CD4-positive, alpha-beta memory T cell (primary cell): Measurements from ENCODE around the gene ANO6. TPM values are rescaled to one million over a fixed set of nuclear protein-coding genes. Genes with fewer than 3 reads are reported as not detected.

Experiments used
- CTCF ChIA-PET: fragments of 350-600 bp; sonication (Branson Sonifier 250); formaldehyde crosslinking; loops from one replicate; lab custom pipeline; 2021; ENCODE audit warnings: inconsistent platforms; ENCODE audit not compliant: partially characterized antibody; lab: Charles Lee
- POLR2A ChIA-PET: fragments of 350-600 bp; sonication (Branson Sonifier 250); formaldehyde crosslinking; loops from one replicate; lab custom pipeline; 2021; ENCODE audit not compliant: partially characterized antibody; lab: Charles Lee
- DNase-seq, 5 donors: peaks; one replicate each; pipeline versions ENCODE4 v3.0.0 to v3.0.0-alpha.2; 2020 to 2022; ENCODE audit warnings: mixed read lengths in 1 of 5
- H3K27ac ChIP-seq: one replicate; pipeline ENCODE4 v1.7.0; 2013; ENCODE audit warnings: low read depth, low read length
- H3K27me3 ChIP-seq: 2 replicates; pipeline ENCODE4 v1.7.0; 2013; ENCODE audit warnings: mild to moderate bottlenecking, low read length, moderate library complexity; ENCODE audit not compliant: insufficient read depth
- H3K36me3 ChIP-seq: 2 replicates; pipeline ENCODE4 v1.7.0; 2013; ENCODE audit warnings: mild to moderate bottlenecking, low read length, moderate library complexity; ENCODE audit not compliant: insufficient read depth
- H3K4me1 ChIP-seq: 2 replicates; pipeline ENCODE4 v1.7.0; 2013; ENCODE audit warnings: mild to moderate bottlenecking, low read length, moderate library complexity; ENCODE audit not compliant: insufficient read depth
- H3K4me3 ChIP-seq, 2 donors: one replicate each; pipeline ENCODE4 v1.7.0; 2013; ENCODE audit warnings: low read length in 2 of 2, mild to moderate bottlenecking in 1 of 2
- H3K9me3 ChIP-seq, 2 donors: one replicate each; pipeline ENCODE4 v1.7.0; 2013; ENCODE audit warnings: low read length in 2 of 2, control low read depth in 1 of 2; ENCODE audit not compliant: control insufficient read depth in 1 of 2
- H3K27ac Mint-ChIP-seq, 7 donors: one replicate each; pipeline ENCODE4 v1.8.0; 2020 to 2021; ENCODE audit warnings: mixed read lengths in 7 of 7, mild to moderate bottlenecking in 6 of 7, inconsistent platforms in 3 of 7, moderate library complexity in 3 of 7
- H3K27me3 Mint-ChIP-seq, 2 donors: one replicate each; pipeline ENCODE4 v1.8.0; 2020 to 2021; ENCODE audit warnings: mixed read lengths in 2 of 2
- H3K36me3 Mint-ChIP-seq, 2 donors: one replicate each; pipeline ENCODE4 v1.8.0; 2020 to 2021; ENCODE audit warnings: mixed read lengths in 2 of 2, inconsistent platforms in 1 of 2, mild to moderate bottlenecking in 1 of 2
- H3K4me1 Mint-ChIP-seq, 4 donors: one replicate each; pipeline ENCODE4 v1.8.0; 2020 to 2021; ENCODE audit warnings: mixed read lengths in 4 of 4, mild to moderate bottlenecking in 1 of 4
- H3K4me3 Mint-ChIP-seq, 8 donors: one replicate each; pipeline ENCODE4 v1.8.0; 2020 to 2021; ENCODE audit warnings: mixed read lengths in 8 of 8, mild to moderate bottlenecking in 7 of 8, moderate library complexity in 6 of 8, inconsistent platforms in 3 of 8
- H3K9me3 Mint-ChIP-seq, 8 donors: one replicate each; pipeline ENCODE4 v1.8.0; 2020 to 2021; ENCODE audit warnings: mixed read lengths in 8 of 8, mild to moderate bottlenecking in 5 of 8, inconsistent platforms in 3 of 8, moderate library complexity in 1 of 8
- intact Hi-C: fragments of 100-400 bp; cut with micrococcal nuclease; formaldehyde crosslinking; loops from one replicate; pipeline ENCODE4 v1.15.1; 2023
- polyA plus RNA-seq, 2 donors: library from polyadenylated mRNA; unstranded; fragments of 300-500 nt; fragmentation: Illumina TruSeq; gene quantifications; one replicate each; pipeline ENCODE4 v1.2.3, GENCODE V29; 2021
- total RNA-seq, 2 experiments: library from RNA; stranded (reverse); gene quantifications; one replicate each; pipeline ENCODE4 v1.2.3, GENCODE V29; 2021

ANO6 gene
- total and polyA plus RNA-seq, 4 experiments from 2014 or later, result 25.3 to 36.5 (median 31.0) TPM

- CTCF ChIA-PET, result no interaction called here
- H3K4me1 ChIP-seq, result no peaks in the 10 kb centered on the region
- H3K27ac Mint-ChIP-seq, result no peak overlapping the region
- no peaks in the 10 kb centered on the region for H3K27me3 ChIP-seq
- H3K36me3 Mint-ChIP-seq, result peaks cover 4 to 15% of the 10 kb centered on the region in 2 donors
- DNase-seq, result no peak
- no peaks in the 10 kb centered on the region for H3K36me3 ChIP-seq
- no peak overlapping the region for H3K4me3 Mint-ChIP-seq
- H3K4me1 Mint-ChIP-seq, result peaks cover 4 to 12% (median 9%) of the 10 kb centered on the region in 4 donors
- H3K4me3 ChIP-seq, result no peak overlapping the region
- H3K27me3 Mint-ChIP-seq, result no peaks in the 10 kb centered on the region
- no peaks in the 10 kb centered on the region for H3K9me3 ChIP-seq
- no peak overlapping the region for H3K27ac ChIP-seq
- no peaks in the 10 kb centered on the region for H3K9me3 Mint-ChIP-seq
- POLR2A ChIA-PET, result no interaction called here
- intact Hi-C loops, result no loop called here
Observed at GRCh38 chr12:45292486-45293195, 76.7 kb downstream of the ANO6 start.

GRCh38 chr12:45294906-45295305 is 79.0 kb downstream of the ANO6 start:
- CTCF ChIA-PET, result no interaction called here
- Mint-ChIP-seq H3K9me3 (no peaks in the 10 kb centered on the region), H3K27ac (no peak overlapping the region), H3K4me1 (peaks cover 4 to 13% (median 8%) of the 10 kb centered on the region in 4 donors), H3K4me3 (no peak overlapping the region), H3K27me3 (no peaks in the 10 kb centered on the region), H3K36me3 (peaks cover 4 to 19% of the 10 kb centered on the region in 2 donors)
- Histone ChIP-seq H3K4me1 (no peaks in the 10 kb centered on the region), H3K9me3 (no peaks in the 10 kb centered on the region), H3K4me3 (no peak overlapping the region), H3K27me3 (no peaks in the 10 kb centered on the region), H3K36me3 (no peaks in the 10 kb centered on the region), H3K27ac (no peak overlapping the region)
- intact Hi-C loops, result no loop called here
- POLR2A ChIA-PET, result no interaction called here
- no peak for DNase-seq

GRCh38 chr12:45296046-45296586 is 80.2 kb downstream of the ANO6 start:
- H3K27ac Mint-ChIP-seq, result no peak overlapping the region
- intact Hi-C loops, result no loop called here
- Histone ChIP-seq H3K4me3 (no peak overlapping the region), H3K27me3 (no peaks in the 10 kb centered on the region), H3K36me3 (no peaks in the 10 kb centered on the region), H3K9me3 (no peaks in the 10 kb centered on the region), H3K27ac (no peak overlapping the region), H3K4me1 (no peaks in the 10 kb centered on the region)
- no peaks in the 10 kb centered on the region for H3K9me3 Mint-ChIP-seq
- H3K4me3 Mint-ChIP-seq, result no peak overlapping the region
- H3K4me1 Mint-ChIP-seq, result peaks cover 0 to 11% (median 9%) of the 10 kb centered on the region in 4 donors
- CTCF ChIA-PET, result no interaction called here
- no peak for DNase-seq
- H3K36me3 Mint-ChIP-seq, result peaks cover 4 to 15% of the 10 kb centered on the region in 2 donors
- H3K27me3 Mint-ChIP-seq, result no peaks in the 10 kb centered on the region
- POLR2A ChIA-PET, result no interaction called here

GRCh38 chr12:45298047-45298446 is 82.2 kb downstream of the ANO6 start:
- H3K27ac Mint-ChIP-seq, result no peak overlapping the region
- Histone ChIP-seq H3K27me3 (no peaks in the 10 kb centered on the region), H3K4me3 (no peak overlapping the region), H3K4me1 (no peaks in the 10 kb centered on the region), H3K9me3 (no peaks in the 10 kb centered on the region), H3K36me3 (no peaks in the 10 kb centered on the region), H3K27ac (no peak overlapping the region)
- no peaks in the 10 kb centered on the region for H3K9me3 Mint-ChIP-seq
- CTCF ChIA-PET, result no interaction called here
- H3K4me1 Mint-ChIP-seq, result peaks cover 0 to 12% (median 7%) of the 10 kb centered on the region in 4 donors
- no peaks in the 10 kb centered on the region for H3K27me3 Mint-ChIP-seq
- H3K4me3 Mint-ChIP-seq, result no peak overlapping the region
- peaks cover 5 to 14% of the 10 kb centered on the region in 2 donors for H3K36me3 Mint-ChIP-seq
- intact Hi-C loops, result no loop called here
- POLR2A ChIA-PET, result no interaction called here
- DNase-seq, result no peak

- POLR2A ChIA-PET, result no interaction called here
- Mint-ChIP-seq H3K27me3 (no peaks in the 10 kb centered on the region), H3K27ac (no peak overlapping the region), H3K4me1 (peaks cover 0 to 11% (median 7%) of the 10 kb centered on the region in 4 donors), H3K36me3 (peaks cover 5 to 14% of the 10 kb centered on the region in 2 donors), H3K4me3 (no peak overlapping the region), H3K9me3 (no peaks in the 10 kb centered on the region)
- CTCF ChIA-PET, result interaction anchor here (2.6 kb wide), 1 partner anchor 11 kb away, joined by 9 read pairs; no protein-coding TSS in a partner anchor
- DNase-seq, result no peak
- no peaks in the 10 kb centered on the region for H3K9me3 ChIP-seq
- H3K27ac ChIP-seq, result no peak overlapping the region
- intact Hi-C loops, result no loop called here
- no peaks in the 10 kb centered on the region for H3K36me3 ChIP-seq
- no peaks in the 10 kb centered on the region for H3K4me1 ChIP-seq
- no peak overlapping the region for H3K4me3 ChIP-seq
- no peaks in the 10 kb centered on the region for H3K27me3 ChIP-seq
Observed at GRCh38 chr12:45298721-45299692, 83.1 kb downstream of the ANO6 start.

GRCh38 chr12:45302621-45303369 is 86.9 kb downstream of the ANO6 start:
- H3K27me3 Mint-ChIP-seq, result no peaks in the 10 kb centered on the region
- intact Hi-C loops, result no loop called here
- no peak overlapping the region for H3K27ac Mint-ChIP-seq
- no peaks in the 10 kb centered on the region for H3K9me3 Mint-ChIP-seq
- Histone ChIP-seq H3K4me1 (no peaks in the 10 kb centered on the region), H3K36me3 (no peaks in the 10 kb centered on the region), H3K27me3 (no peaks in the 10 kb centered on the region), H3K9me3 (no peaks in the 10 kb centered on the region), H3K4me3 (no peak overlapping the region), H3K27ac (no peak overlapping the region)
- ChIA-PET POLR2A (no interaction called here), CTCF (no interaction called here)
- H3K4me3 Mint-ChIP-seq, result no peak overlapping the region
- H3K4me1 Mint-ChIP-seq, result peaks cover 0 to 6% (median 5%) of the 10 kb centered on the region in 4 donors
- H3K36me3 Mint-ChIP-seq, result peaks cover 11 to 34% of the 10 kb centered on the region in 2 donors
- DNase-seq, result no peak
